Femur (tissue), 1 donor: ENCODE results near the gene MTCH1.
"Not testable (repeated sequence)": the region's sequence is repeated elsewhere in the genome, so short reads cannot be mapped to it uniquely, and the experiment has no call there.

ENCODE experiments used
- DNase-seq: peaks from one replicate; pipeline ENCODE4 v3.0.0-alpha.2; 2017

The MTCH1 gene

GRCh38 chr6:36947570-36948351 is 38.2 kb downstream of the MTCH1 start:
- no peak for DNase-seq

GRCh38 chr6:36946526-36946925 is 39.5 kb downstream of the MTCH1 start:
- DNase-seq = no peak

GRCh38 chr6:36945301-36945700 is 40.7 kb downstream of the MTCH1 start:
- DNase-seq = no peak

GRCh38 chr6:36944650-36945049 is 41.3 kb downstream of the MTCH1 start:
- DNase-seq = no peak

GRCh38 chr6:36942329-36942728 is 43.7 kb downstream of the MTCH1 start:
- DNase-seq = not testable (repeated sequence)

- not testable (repeated sequence) for DNase-seq
Observed at GRCh38 chr6:36941561-36941960, 44.4 kb downstream of the MTCH1 start.

GRCh38 chr6:36940027-36940426 is 46.0 kb downstream of the MTCH1 start:
- DNase-seq = no peak

- not testable (repeated sequence) for DNase-seq
Observed at GRCh38 chr6:36939005-36939404, 47.0 kb downstream of the MTCH1 start.

- DNase-seq = no peak
Observed at GRCh38 chr6:36938536-36938935, 47.5 kb downstream of the MTCH1 start.

GRCh38 chr6:36937896-36938295 is 48.1 kb downstream of the MTCH1 start:
- no peak for DNase-seq

- DNase-seq = no peak
Observed at GRCh38 chr6:36936824-36937223, 49.2 kb downstream of the MTCH1 start.

- no peak for DNase-seq
Observed at GRCh38 chr6:36934901-36935300, 51.1 kb downstream of the MTCH1 start.

GRCh38 chr6:36933519-36933918 is 52.5 kb downstream of the MTCH1 start:
- DNase-seq = no peak

GRCh38 chr6:36933102-36933501 is 52.9 kb downstream of the MTCH1 start:
- DNase-seq = no peak

- DNase-seq = no peak
Observed at GRCh38 chr6:36930483-36930882, 55.5 kb downstream of the MTCH1 start.

- no peak for DNase-seq
Observed at GRCh38 chr6:36929607-36930006, 56.4 kb downstream of the MTCH1 start.

- DNase-seq = no peak
Observed at GRCh38 chr6:36929152-36929551, 56.8 kb downstream of the MTCH1 start.

- DNase-seq = peak; percentile 65
Observed at GRCh38 chr6:36928547-36928918, 57.5 kb downstream of the MTCH1 start.

GRCh38 chr6:36927691-36928546 is 58.1 kb downstream of the MTCH1 start:
- peak; percentile 43 for DNase-seq

- DNase-seq = peak; percentile 36
Observed at GRCh38 chr6:36926708-36927513, 59.1 kb downstream of the MTCH1 start.

- DNase-seq = no peak
Observed at GRCh38 chr6:36925809-36926208, 60.2 kb downstream of the MTCH1 start.

GRCh38 chr6:36924778-36925374 is 61.1 kb downstream of the MTCH1 start:
- DNase-seq = no peak

GRCh38 chr6:36924131-36924530 is 61.9 kb downstream of the MTCH1 start:
- no peak for DNase-seq
